Activated T-helper 1 cell treated with anti-CD3 and anti-CD28 coated beads, Interleukin-12 subunit alpha, Interleukin-12 subunit beta, Interleukin-2, Interleukin-4 antibody, amounts not matched to agents 30 ng/mL and 10 ng/mL and 1 ng/mL, durations not matched to agents 14 hours and 24 hours and 36 hours (primary cell): ENCODE results near the gene EHD4. TPM values are rescaled to one million over a fixed set of nuclear protein-coding genes. Genes with fewer than 3 reads are reported as not detected.
A peak's percentile ranks its signal among the peaks of the same experiment; 100 is the strongest.

Experiments
- DNase-seq: peaks from one replicate; pipeline ENCODE4 v3.0.0; 2021; ENCODE audit warnings: low spot score
- H3K27ac Mint-ChIP-seq: one replicate; pipeline ENCODE4 v1.8.0; 2021; ENCODE audit warnings: mild to moderate bottlenecking, mixed read lengths
- H3K27me3 Mint-ChIP-seq: one replicate; pipeline ENCODE4 v1.8.0; 2022; ENCODE audit warnings: mild to moderate bottlenecking, moderate library complexity, mixed read lengths; ENCODE audit not compliant: insufficient read depth
- H3K36me3 Mint-ChIP-seq: one replicate; pipeline ENCODE4 v1.8.0; 2021; ENCODE audit warnings: low read depth, mixed read lengths
- H3K4me1 Mint-ChIP-seq: one replicate; pipeline ENCODE4 v1.8.0; 2021; ENCODE audit warnings: low read depth, mixed read lengths
- H3K4me3 Mint-ChIP-seq: one replicate; pipeline ENCODE4 v1.8.0; 2021; ENCODE audit warnings: mild to moderate bottlenecking, moderate library complexity, mixed read lengths
- H3K9me3 Mint-ChIP-seq: one replicate; pipeline ENCODE4 v1.8.0; 2021; ENCODE audit warnings: mixed read lengths
- intact Hi-C: fragments of 100-400 bp; cut with micrococcal nuclease; formaldehyde crosslinking; loops from one replicate; pipeline ENCODE4 v1.15.1; 2024
- total RNA-seq: library from RNA; stranded (reverse); gene quantifications from 2 replicates; pipeline ENCODE4 v1.2.3, GENCODE V29; 2022

Gene EHD4
- total RNA-seq, 1 donor from 2014 or later: 30.1 TPM

DNA sequence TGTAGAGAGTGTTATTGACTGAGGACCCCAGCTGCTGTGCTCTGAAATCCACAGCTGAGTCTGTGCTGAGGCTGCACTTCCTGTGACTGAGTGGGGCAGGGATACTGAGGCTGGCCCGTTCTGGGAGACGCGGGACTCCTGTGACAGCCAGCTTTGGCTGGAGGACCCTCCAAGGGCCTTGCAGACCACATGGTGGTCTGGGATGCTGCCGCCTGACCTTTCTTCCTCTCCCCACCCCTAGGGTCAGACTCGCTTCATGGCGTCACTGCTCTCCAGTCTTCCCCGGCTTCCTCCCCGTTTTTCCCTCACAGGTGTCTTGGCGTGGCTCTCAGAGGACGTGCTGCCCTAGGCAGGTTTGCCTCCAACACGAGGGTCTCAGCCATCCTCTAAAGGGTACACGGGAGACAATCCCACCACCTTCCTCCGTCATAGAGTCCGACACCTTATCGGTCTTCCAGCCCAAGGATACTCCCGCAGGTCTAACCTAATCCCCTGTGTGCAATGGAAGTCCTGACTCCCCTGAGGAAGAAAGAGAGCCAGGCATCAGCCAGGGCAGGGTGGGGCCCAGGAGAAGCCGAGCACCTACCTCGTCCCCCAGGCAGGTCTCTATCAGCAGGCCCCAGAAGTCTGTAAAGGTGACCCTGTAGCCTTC lies 19.9 kb upstream of the EHD4 start:
- DNase-seq: no peak
- intact Hi-C loops: no loop called here
- Mint-ChIP-seq H3K9me3 (no peaks in the 10 kb centered on the region), H3K27me3 (no peaks in the 10 kb centered on the region), H3K4me3 (no peak overlapping the region), H3K27ac (no peak overlapping the region), H3K4me1 (peaks cover 5% of the 10 kb centered on the region), H3K36me3 (no peaks in the 10 kb centered on the region)

DNA sequence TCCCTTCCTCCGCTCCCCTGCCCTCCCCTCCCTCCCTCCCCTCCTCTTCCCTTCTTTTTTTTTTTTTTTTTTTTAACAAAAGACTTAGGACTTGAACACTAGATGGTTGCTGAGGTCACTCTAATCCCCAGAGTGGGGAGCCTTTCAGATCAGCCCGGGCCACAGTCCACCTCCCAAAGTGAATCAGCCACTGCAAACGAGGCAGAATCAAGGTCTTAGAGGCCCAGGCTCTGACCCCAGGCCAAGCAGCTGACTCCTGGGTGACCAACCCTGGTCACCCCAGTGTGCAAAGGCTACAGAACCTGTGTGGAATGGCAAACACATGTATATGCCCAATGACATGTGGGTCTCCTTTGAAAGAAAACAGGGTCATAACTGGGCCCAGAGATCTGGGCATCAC lies 18.3 kb upstream of the EHD4 start:
- intact Hi-C loops: no loop called here
- peaks cover 5% of the 10 kb centered on the region for H3K4me1 Mint-ChIP-seq
- H3K36me3 Mint-ChIP-seq: no peaks in the 10 kb centered on the region
- no peak overlapping the region for H3K27ac Mint-ChIP-seq
- no peak for DNase-seq
- no peaks in the 10 kb centered on the region for H3K9me3 Mint-ChIP-seq
- no peak overlapping the region for H3K4me3 Mint-ChIP-seq
- H3K27me3 Mint-ChIP-seq: no peaks in the 10 kb centered on the region

GRCh38 chr15:41990243-41990605 lies 17.9 kb upstream of the EHD4 start:
- no peak for DNase-seq
- intact Hi-C loops: no loop called here
- no peaks in the 10 kb centered on the region for H3K27me3 Mint-ChIP-seq

GRCh38 chr15:41989573-41990242 lies 17.4 kb upstream of the EHD4 start:
- H3K36me3 Mint-ChIP-seq: no peaks in the 10 kb centered on the region
- peaks cover 5% of the 10 kb centered on the region for H3K4me1 Mint-ChIP-seq
- intact Hi-C loops: loop anchor here (1.0 kb wide), 3 partner anchors 70 to 148 kb away; no protein-coding TSS in a partner anchor
- H3K27me3 Mint-ChIP-seq: no peaks in the 10 kb centered on the region
- H3K9me3 Mint-ChIP-seq: no peaks in the 10 kb centered on the region
- H3K4me3 Mint-ChIP-seq: no peak overlapping the region
- DNase-seq: peak; percentile 72
- no peak overlapping the region for H3K27ac Mint-ChIP-seq

More at GRCh38 chr15:41990243-41990605, 17.9 kb upstream of the EHD4 start:
- Mint-ChIP-seq H3K36me3 (no peaks in the 10 kb centered on the region), H3K27ac (no peak overlapping the region), H3K4me1 (peaks cover 5% of the 10 kb centered on the region), H3K9me3 (no peaks in the 10 kb centered on the region), H3K4me3 (no peak overlapping the region)

DNA sequence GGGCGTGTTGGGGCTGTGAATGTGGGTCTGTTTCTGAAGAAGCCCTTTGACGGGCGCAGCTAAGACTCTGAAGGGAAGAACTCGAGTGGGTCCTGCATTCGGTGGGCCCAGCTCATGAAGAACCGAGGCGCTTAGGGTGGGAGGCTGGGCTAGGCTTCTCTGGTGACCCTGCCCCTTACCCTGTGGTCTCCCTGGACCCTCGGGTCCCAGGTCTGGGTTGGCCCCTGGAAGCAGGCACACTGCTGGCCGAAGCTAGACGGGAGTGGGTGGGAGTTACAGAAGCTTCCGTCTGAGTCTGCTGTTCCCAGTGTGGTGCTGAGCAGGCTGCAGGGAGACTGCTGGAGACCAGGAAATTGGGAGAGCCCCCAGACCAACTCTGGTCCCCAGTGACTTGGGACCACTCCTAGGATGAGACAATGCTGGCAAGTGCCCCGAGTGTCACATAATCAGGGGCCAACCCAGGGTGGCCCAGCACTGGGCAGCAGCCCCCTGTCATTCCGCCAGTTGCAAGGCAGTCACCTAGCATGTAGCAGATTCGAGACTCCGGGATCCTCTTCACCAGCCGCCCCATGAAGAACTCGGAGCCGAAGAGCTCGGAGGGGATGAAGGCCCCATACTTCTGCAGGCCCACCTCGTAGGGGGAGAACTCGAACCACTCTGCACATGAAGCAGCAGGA lies 16.7 kb upstream of the EHD4 start:
- no peak overlapping the region for H3K4me3 Mint-ChIP-seq
- peaks cover 5% of the 10 kb centered on the region for H3K4me1 Mint-ChIP-seq
- intact Hi-C loops: loop anchor here (1.0 kb wide), 3 partner anchors 70 to 148 kb away; no protein-coding TSS in a partner anchor
- H3K27me3 Mint-ChIP-seq: no peaks in the 10 kb centered on the region
- H3K36me3 Mint-ChIP-seq: no peaks in the 10 kb centered on the region
- DNase-seq: no peak
- H3K27ac Mint-ChIP-seq: no peak overlapping the region
- H3K9me3 Mint-ChIP-seq: no peaks in the 10 kb centered on the region

DNA sequence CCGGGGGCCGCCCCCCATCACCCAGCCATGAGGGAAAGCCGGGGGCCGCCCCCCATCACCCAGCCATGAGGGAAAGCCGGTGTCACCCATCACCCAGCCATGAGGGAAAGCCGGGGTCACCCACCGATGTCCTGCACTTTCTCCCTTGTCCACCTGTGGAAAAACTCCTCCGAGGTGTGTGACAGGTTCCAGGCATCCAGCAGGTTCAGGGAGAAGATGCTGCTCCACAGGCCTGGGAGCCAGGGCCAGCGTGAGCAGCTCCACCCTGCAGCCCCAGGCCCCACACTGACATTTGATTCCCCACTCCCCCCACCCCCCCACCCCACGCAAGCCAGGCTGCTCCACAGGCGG lies 15.5 kb upstream of the EHD4 start:
- Mint-ChIP-seq H3K36me3 (no peaks in the 10 kb centered on the region), H3K27ac (no peak overlapping the region), H3K4me3 (no peak overlapping the region), H3K9me3 (no peaks in the 10 kb centered on the region), H3K27me3 (no peaks in the 10 kb centered on the region), H3K4me1 (peaks cover 5% of the 10 kb centered on the region)
- intact Hi-C loops: no loop called here
- DNase-seq: no peak

- no peaks in the 10 kb centered on the region for H3K36me3 Mint-ChIP-seq
- intact Hi-C loops: no loop called here
- no peak for DNase-seq
- no peak overlapping the region for H3K27ac Mint-ChIP-seq
- H3K27me3 Mint-ChIP-seq: no peaks in the 10 kb centered on the region
- H3K4me1 Mint-ChIP-seq: peaks cover 6% of the 10 kb centered on the region
- no peak overlapping the region for H3K4me3 Mint-ChIP-seq
- H3K9me3 Mint-ChIP-seq: no peaks in the 10 kb centered on the region
Observed at GRCh38 chr15:41987246-41987924, 15.0 kb upstream of the EHD4 start.

DNA sequence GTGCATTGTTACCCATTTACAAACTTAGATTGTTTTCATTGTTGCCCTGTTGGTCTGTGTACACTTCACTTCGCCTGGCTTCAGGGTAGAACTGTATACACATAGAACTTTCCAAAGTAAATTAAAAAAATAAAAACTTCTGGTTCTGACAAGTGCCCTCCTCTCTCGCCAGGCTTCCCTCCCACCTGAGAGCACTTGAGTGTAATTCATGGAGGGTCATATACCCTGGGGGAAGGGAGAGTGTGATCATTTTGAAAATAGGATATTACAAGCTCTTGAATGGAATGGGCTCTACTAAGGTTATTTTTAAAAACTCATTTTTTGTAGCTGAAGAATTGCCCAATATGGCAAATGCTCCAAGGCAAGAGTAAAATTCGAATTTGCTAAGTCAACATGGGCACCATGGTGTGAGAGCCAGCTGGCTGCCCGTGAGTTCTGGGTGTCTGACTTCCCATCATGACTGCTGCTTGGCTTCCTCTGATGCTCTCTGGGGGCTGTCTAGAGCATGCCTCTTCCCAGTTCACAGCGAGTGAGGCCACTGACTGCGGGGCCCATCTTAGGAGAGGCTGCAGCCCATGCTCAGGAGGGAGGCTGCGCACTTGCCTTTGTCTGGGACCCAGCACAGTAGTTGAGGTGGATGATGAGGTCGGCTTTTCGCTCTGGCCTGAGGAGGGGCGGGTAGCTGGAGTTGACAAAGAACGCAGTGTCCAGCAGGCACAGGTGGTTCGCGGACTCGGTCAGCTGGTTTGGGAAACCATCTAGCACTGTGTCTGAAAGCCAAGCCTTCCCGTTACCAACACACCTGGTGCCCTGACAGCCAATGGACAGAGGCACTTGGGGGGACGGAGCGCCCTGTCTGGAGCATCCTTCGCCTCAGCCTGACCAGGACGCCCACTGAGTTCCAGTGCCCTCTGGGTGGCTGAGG lies 13.1 kb upstream of the EHD4 start:
- no peak for DNase-seq
- intact Hi-C loops: no loop called here
- Mint-ChIP-seq H3K27me3 (no peaks in the 10 kb centered on the region), H3K4me1 (peaks cover 25% of the 10 kb centered on the region), H3K27ac (no peak overlapping the region), H3K9me3 (no peaks in the 10 kb centered on the region), H3K4me3 (no peak overlapping the region), H3K36me3 (no peaks in the 10 kb centered on the region)

- H3K4me3 Mint-ChIP-seq: no peak overlapping the region
- H3K4me1 Mint-ChIP-seq: peaks cover 34% of the 10 kb centered on the region
- no peaks in the 10 kb centered on the region for H3K36me3 Mint-ChIP-seq
- DNase-seq: no peak
- no peaks in the 10 kb centered on the region for H3K27me3 Mint-ChIP-seq
- intact Hi-C loops: no loop called here
- H3K27ac Mint-ChIP-seq: no peak overlapping the region
- no peaks in the 10 kb centered on the region for H3K9me3 Mint-ChIP-seq
Observed at GRCh38 chr15:41984622-41985021, 12.3 kb upstream of the EHD4 start.

DNA sequence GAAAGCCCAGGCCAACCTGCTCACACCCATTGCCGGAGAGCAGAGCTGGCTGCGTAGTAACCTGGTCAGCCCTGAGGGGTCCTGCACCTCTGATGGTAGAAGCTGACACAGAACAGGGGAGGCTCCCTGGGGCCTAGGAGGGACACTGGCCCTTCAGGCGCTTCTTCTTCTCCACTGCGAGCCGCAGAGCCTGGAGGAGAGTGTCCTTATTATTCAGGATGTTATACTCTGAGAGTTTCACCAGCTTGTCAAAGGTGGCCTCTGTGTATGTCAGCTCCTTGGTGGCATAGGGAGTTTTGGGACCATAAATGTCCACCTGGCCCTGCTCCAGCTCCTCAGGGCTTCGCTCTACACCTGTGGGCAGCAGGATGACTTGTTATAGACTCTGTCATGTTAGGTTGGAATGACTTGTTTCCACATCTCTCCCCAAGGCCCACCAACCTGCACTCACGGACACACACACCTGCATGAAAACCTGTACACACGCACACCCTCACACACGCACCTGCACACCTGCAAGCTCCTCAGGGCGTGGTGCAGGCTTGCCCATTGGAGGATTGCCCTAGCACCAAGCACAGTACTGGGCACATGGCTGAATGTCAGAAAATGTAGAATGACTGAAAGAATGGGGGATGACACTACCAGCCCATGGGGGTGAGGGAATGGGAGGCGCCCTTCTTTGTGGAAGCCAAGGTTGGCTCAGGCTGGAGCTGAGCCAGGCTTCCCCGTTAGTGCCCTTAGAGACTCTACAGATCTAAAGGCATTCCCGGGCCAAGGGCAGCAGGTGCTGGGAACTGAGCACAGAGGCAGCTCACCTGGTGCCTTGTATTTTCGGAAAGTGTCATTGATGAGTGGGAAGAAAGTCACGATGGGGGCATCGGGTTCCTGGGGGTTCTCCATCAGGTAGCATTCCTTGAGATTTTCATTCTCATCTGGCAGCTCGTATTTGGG lies 11.5 kb upstream of the EHD4 start:
- Mint-ChIP-seq H3K27me3 (no peaks in the 10 kb centered on the region), H3K4me3 (no peak overlapping the region), H3K36me3 (no peaks in the 10 kb centered on the region), H3K4me1 (peaks cover 36% of the 10 kb centered on the region), H3K9me3 (no peaks in the 10 kb centered on the region), H3K27ac (no peak overlapping the region)
- intact Hi-C loops: no loop called here
- DNase-seq: no peak

GRCh38 chr15:41983221-41983620 lies 10.9 kb upstream of the EHD4 start:
- intact Hi-C loops: no loop called here
- Mint-ChIP-seq H3K4me3 (no peak overlapping the region), H3K4me1 (peaks cover 38% of the 10 kb centered on the region), H3K27ac (no peak overlapping the region), H3K9me3 (no peaks in the 10 kb centered on the region), H3K36me3 (no peaks in the 10 kb centered on the region), H3K27me3 (no peaks in the 10 kb centered on the region)
- no peak for DNase-seq
